ENCODE data around the gene EPN1. TPM values are rescaled to one million over a fixed set of nuclear protein-coding genes. Genes with fewer than 3 reads are reported as not detected.

The EPN1 gene
- total and polyA plus RNA-seq, 2 of the 13 experiments (the other 11 are each of a cell fraction or from before 2014, with no cell fraction given) = 28.9 to 31.7 TPM

DNA sequence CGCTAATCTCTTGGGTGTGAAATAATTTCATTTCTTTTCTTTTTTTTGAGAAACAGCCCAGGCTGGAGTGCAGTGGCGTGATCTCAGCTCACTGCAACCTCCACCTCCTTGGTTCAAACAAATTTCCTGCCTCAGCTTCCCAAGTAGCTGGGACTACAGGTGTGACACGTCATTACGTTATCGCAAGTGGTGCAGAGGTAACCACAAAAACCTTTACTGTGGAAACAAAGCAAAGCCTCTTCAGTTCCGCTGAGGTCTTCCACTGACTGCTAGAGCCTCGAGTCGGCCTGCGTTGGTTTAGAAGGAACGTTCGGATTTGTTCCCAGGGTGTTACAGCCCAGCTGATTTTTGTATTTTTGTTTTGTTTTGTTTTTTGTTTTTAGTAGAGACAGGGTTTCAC, 48.7 kb upstream of the EPN1 start:
- H3K27me3 ChIP-seq (ENCODE audit: control insufficient read depth in 1 of 2, insufficient read depth in 2 of 2, low read length in 2 of 2) = no peaks in the 10 kb centered on the region
- H3K4me1 ChIP-seq (ENCODE audit: insufficient read depth, low read length) = peaks cover 27% of the 10 kb centered on the region
- ATAC-seq (no peak), FAIRE-seq (no peak), DNase-seq (ENCODE audit: low spot score) (no peak)
- 0 out of 5 replicates have a peak, but pooled peaks cover 0 to under 1% of the 10 kb centered on the region in 2 experiments for H3K36me3 ChIP-seq (replicated peaks in 1 of 2; ENCODE audit: control insufficient read depth in 1 of 2, insufficient read depth in 2 of 2, low read length in 2 of 2)
- no peak overlapping the region for H3K27ac ChIP-seq (ENCODE audit: extremely low read length, insufficient read depth, low read length)
- peaks cover 4% of the 10 kb centered on the region for H3K79me2 ChIP-seq (ENCODE audit: insufficient read depth, low read length)
- intact Hi-C loops (cut with micrococcal nuclease; ENCODE audit: unreplicated experiment) = no loop called here
- ChIA-PET POLR2A (interaction anchor here (1.3 to 1.4 kb wide), 2 partner anchors 12 to 28 kb away, joined by 4 to 6 read pairs; partner anchors contain the start of gene U2AF2), CTCF (ENCODE audit: low intra/inter-chr PET ratio, low total read pairs) (no interaction called here)
- H2AFZ ChIP-seq (ENCODE audit: low read length) = no peak overlapping the region
- in situ Hi-C loops (cut with HindIII; ENCODE audit: extremely low pct_ligation_motif_present, low pct_unique_long_range_greater_than_20kb) = no loop called here
- no peak overlapping the region for H3K9ac ChIP-seq (ENCODE audit: insufficient read depth, low read depth, low read length)
- 74% methylated on average over 11 of the region's 11 CpGs for WGBS (ENCODE audit: low lambda C conversion rate)
- TF ChIP-seq ATAD3A (CRISPR knock-in tag; IDR thresholded peaks at IDR 0.05) = no peak
- TF ChIP-seq ZNF10 (CRISPR knock-in tag; IDR thresholded peaks at IDR 0.05; ENCODE audit: borderline replicate concordance, low read depth) = no peak
- TF ChIP-seq TBP (CRISPR knock-in tag; IDR thresholded peaks at IDR 0.05) = no peak
- no peak for TF ChIP-seq ZNF75D (CRISPR knock-in tag; IDR thresholded peaks at IDR 0.05; ENCODE audit: borderline replicate concordance)
- no peak for TF ChIP-seq JUN (CRISPR knock-in tag; IDR thresholded peaks at IDR 0.05)
- TF ChIP-seq, protein P1, sequence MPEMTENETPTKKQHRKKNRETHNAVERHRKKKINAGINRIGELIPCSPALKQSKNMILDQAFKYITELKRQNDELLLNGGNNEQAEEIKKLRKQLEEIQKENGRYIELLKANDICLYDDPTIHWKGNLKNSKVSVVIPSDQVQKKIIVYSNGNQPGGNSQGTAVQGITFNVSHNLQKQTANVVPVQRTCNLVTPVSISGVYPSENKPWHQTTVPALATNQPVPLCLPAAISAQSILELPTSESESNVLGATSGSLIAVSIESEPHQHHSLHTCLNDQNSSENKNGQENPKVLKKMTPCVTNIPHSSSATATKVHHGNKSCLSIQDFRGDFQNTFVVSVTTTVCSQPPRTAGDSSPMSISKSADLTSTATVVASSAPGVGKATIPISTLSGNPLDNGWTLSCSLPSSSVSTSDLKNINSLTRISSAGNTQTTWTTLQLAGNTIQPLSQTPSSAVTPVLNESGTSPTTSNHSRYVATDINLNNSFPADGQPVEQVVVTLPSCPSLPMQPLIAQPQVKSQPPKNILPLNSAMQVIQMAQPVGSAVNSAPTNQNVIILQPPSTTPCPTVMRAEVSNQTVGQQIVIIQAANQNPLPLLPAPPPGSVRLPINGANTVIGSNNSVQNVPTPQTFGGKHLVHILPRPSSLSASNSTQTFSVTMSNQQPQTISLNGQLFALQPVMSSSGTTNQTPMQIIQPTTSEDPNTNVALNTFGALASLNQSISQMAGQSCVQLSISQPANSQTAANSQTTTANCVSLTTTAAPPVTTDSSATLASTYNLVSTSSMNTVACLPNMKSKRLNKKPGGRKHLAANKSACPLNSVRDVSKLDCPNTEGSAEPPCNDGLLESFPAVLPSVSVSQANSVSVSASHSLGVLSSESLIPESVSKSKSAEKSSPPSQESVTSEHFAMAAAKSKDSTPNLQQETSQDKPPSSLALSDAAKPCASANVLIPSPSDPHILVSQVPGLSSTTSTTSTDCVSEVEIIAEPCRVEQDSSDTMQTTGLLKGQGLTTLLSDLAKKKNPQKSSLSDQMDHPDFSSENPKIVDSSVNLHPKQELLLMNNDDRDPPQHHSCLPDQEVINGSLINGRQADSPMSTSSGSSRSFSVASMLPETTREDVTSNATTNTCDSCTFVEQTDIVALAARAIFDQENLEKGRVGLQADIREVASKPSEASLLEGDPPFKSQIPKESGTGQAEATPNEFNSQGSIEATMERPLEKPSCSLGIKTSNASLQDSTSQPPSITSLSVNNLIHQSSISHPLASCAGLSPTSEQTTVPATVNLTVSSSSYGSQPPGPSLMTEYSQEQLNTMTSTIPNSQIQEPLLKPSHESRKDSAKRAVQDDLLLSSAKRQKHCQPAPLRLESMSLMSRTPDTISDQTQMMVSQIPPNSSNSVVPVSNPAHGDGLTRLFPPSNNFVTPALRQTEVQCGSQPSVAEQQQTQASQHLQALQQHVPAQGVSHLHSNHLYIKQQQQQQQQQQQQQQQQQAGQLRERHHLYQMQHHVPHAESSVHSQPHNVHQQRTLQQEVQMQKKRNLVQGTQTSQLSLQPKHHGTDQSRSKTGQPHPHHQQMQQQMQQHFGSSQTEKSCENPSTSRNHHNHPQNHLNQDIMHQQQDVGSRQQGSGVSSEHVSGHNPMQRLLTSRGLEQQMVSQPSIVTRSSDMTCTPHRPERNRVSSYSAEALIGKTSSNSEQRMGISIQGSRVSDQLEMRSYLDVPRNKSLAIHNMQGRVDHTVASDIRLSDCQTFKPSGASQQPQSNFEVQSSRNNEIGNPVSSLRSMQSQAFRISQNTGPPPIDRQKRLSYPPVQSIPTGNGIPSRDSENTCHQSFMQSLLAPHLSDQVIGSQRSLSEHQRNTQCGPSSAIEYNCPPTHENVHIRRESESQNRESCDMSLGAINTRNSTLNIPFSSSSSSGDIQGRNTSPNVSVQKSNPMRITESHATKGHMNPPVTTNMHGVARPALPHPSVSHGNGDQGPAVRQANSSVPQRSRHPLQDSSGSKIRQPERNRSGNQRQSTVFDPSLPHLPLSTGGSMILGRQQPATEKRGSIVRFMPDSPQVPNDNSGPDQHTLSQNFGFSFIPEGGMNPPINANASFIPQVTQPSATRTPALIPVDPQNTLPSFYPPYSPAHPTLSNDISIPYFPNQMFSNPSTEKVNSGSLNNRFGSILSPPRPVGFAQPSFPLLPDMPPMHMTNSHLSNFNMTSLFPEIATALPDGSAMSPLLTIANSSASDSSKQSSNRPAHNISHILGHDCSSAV (CRISPR knock-in tag; IDR thresholded peaks at IDR 0.05; ENCODE audit: borderline replicate concordance) = no peak
- no peak for TF ChIP-seq PRMT3 (CRISPR knock-in tag; IDR thresholded peaks at IDR 0.05; ENCODE audit: borderline replicate concordance, low read depth)
- no peak for TF ChIP-seq TOE1 (CRISPR knock-in tag; IDR thresholded peaks at IDR 0.05)
- TF ChIP-seq, protein P2, sequence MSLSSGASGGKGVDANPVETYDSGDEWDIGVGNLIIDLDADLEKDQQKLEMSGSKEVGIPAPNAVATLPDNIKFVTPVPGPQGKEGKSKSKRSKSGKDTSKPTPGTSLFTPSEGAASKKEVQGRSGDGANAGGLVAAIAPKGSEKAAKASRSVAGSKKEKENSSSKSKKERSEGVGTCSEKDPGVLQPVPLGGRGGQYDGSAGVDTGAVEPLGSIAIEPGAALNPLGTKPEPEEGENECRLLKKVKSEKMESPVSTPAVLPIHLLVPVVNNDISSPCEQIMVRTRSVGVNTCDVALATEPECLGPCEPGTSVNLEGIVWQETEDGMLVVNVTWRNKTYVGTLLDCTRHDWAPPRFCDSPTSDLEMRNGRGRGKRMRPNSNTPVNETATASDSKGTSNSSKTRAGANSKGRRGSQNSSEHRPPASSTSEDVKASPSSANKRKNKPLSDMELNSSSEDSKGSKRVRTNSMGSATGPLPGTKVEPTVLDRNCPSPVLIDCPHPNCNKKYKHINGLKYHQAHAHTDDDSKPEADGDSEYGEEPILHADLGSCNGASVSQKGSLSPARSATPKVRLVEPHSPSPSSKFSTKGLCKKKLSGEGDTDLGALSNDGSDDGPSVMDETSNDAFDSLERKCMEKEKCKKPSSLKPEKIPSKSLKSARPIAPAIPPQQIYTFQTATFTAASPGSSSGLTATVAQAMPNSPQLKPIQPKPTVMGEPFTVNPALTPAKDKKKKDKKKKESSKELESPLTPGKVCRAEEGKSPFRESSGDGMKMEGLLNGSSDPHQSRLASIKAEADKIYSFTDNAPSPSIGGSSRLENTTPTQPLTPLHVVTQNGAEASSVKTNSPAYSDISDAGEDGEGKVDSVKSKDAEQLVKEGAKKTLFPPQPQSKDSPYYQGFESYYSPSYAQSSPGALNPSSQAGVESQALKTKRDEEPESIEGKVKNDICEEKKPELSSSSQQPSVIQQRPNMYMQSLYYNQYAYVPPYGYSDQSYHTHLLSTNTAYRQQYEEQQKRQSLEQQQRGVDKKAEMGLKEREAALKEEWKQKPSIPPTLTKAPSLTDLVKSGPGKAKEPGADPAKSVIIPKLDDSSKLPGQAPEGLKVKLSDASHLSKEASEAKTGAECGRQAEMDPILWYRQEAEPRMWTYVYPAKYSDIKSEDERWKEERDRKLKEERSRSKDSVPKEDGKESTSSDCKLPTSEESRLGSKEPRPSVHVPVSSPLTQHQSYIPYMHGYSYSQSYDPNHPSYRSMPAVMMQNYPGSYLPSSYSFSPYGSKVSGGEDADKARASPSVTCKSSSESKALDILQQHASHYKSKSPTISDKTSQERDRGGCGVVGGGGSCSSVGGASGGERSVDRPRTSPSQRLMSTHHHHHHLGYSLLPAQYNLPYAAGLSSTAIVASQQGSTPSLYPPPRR (CRISPR knock-in tag; IDR thresholded peaks at IDR 0.05; ENCODE audit: borderline replicate concordance) = no peak
- H3K9me3 ChIP-seq (ENCODE audit: low read length) = no peaks in the 10 kb centered on the region
- no peak overlapping the region for H3K4me2 ChIP-seq (ENCODE audit: low read depth, low read length)
- H4K20me1 ChIP-seq (ENCODE audit: insufficient read depth, low read length) = peaks cover 14% of the 10 kb centered on the region; the same call in 1 of the 2 replicates
- BruUV-seq (replicated peaks) = no TSS peak
- H3K4me3 ChIP-seq (replicated peaks in 1 of 3; ENCODE audit: insufficient read depth in 1 of 3, low read depth in 2 of 3, low read length in 3 of 3) = no peak overlapping the region
